HG03521 (cell line): ENCODE results near the gene KIAA1549.
"Not testable (repeated sequence)": the region's sequence is repeated elsewhere in the genome, so short reads cannot be mapped to it uniquely, and the experiment has no call there.

Source experiments
- ATAC-seq: cut with Tn5 transposase; IDR thresholded peaks from one replicate; pipeline ENCODE4 v1.9.1; 2021; ENCODE audit warnings: mild to moderate bottlenecking, moderate library complexity; ENCODE audit not compliant: unreplicated experiment

KIAA1549 gene

GRCh38 chr7:138821912-138822311 lies 159.3 kb downstream of the KIAA1549 start:
- ATAC-seq = no peak

GRCh38 chr7:138819625-138820024 lies 161.6 kb downstream of the KIAA1549 start:
- no peak for ATAC-seq

GRCh38 chr7:138816650-138817049 lies 164.5 kb downstream of the KIAA1549 start:
- no peak for ATAC-seq

- ATAC-seq = no peak
These were observed 166.3 kb downstream of the KIAA1549 start for GRCh38 chr7:138814816-138815332.

GRCh38 chr7:138813945-138814344 lies 167.2 kb downstream of the KIAA1549 start:
- ATAC-seq = no peak

- ATAC-seq = not testable (repeated sequence)
These were observed 169.9 kb downstream of the KIAA1549 start for GRCh38 chr7:138811327-138811726.

- ATAC-seq = no peak
These were observed 171.8 kb downstream of the KIAA1549 start for GRCh38 chr7:138809346-138809745.

GRCh38 chr7:138804618-138805017 lies 176.6 kb downstream of the KIAA1549 start:
- ATAC-seq = no peak

- ATAC-seq = no peak
These were observed 178.5 kb downstream of the KIAA1549 start for GRCh38 chr7:138802706-138803105.

- no peak for ATAC-seq
These were observed 179.9 kb downstream of the KIAA1549 start for GRCh38 chr7:138801256-138801655.

GRCh38 chr7:138799336-138800000 lies 181.7 kb downstream of the KIAA1549 start:
- no peak for ATAC-seq

GRCh38 chr7:138798836-138799235 lies 182.4 kb downstream of the KIAA1549 start:
- no peak for ATAC-seq

- no peak for ATAC-seq
These were observed 183.4 kb downstream of the KIAA1549 start, which contains the start of the genes ATP6V0A4 and TMEM213 for GRCh38 chr7:138797715-138798320. Gene ATP6V0A4 (minus strand): TSS chr7:138798196. CDS start chr7:138771247, 26,949 bp downstream. Gene TMEM213 (plus strand): TSS chr7:138797994. CDS start chr7:138798105, 111 bp downstream.

- ATAC-seq = not testable (repeated sequence)
These were observed 184.1 kb downstream of the KIAA1549 start for GRCh38 chr7:138797046-138797445.

- no peak for ATAC-seq
These were observed 185.1 kb downstream of the KIAA1549 start for GRCh38 chr7:138796038-138796615.

GRCh38 chr7:138785587-138786437 lies 195.4 kb downstream of the KIAA1549 start:
- no peak for ATAC-seq

- ATAC-seq = no peak
These were observed 196.5 kb downstream of the KIAA1549 start for GRCh38 chr7:138784692-138785091.
